Endodermal cell (in vitro differentiated cells): Measurements from ENCODE around the gene AMN1. TPM values are rescaled to one million over a fixed set of nuclear protein-coding genes. Genes with fewer than 3 reads are reported as not detected.
A peak's percentile ranks its signal among the peaks of the same experiment; 100 is the strongest.

Experiments
- DNase-seq: peaks from one replicate; pipeline ENCODE4 v3.0.0-alpha.2; 2017
- H3K27ac ChIP-seq: 2 replicates; pipeline ENCODE4 v1.5.1; 2013; ENCODE audit warnings: mild to moderate bottlenecking, low read depth, low read length, moderate library complexity
- H3K27me3 ChIP-seq: 2 replicates; pipeline ENCODE4 v1.6.1; 2013; ENCODE audit warnings: mild to moderate bottlenecking, low read length, moderate library complexity; ENCODE audit not compliant: insufficient read depth, control insufficient read depth, poor library complexity, severe bottlenecking
- H3K36me3 ChIP-seq: 2 replicates; pipeline ENCODE4 v1.7.0; 2013; ENCODE audit warnings: mild to moderate bottlenecking, low read length, moderate library complexity; ENCODE audit not compliant: control insufficient read depth, insufficient read depth
- H3K4me1 ChIP-seq: one replicate; pipeline ENCODE4 v1.7.0; 2013; ENCODE audit warnings: low read length; ENCODE audit not compliant: control insufficient read depth, insufficient read depth
- H3K4me3 ChIP-seq: 2 replicates; pipeline ENCODE4 v1.5.1; 2013; ENCODE audit warnings: mild to moderate bottlenecking, low read length, moderate library complexity
- H3K9ac ChIP-seq: 2 replicates; pipeline ENCODE4 v1.6.1; 2013; ENCODE audit warnings: mild to moderate bottlenecking, low read length, moderate library complexity; ENCODE audit not compliant: poor library complexity, severe bottlenecking; ENCODE audit errors: extremely low read depth
- H3K9me3 ChIP-seq: 2 replicates; pipeline ENCODE4 v1.6.1; 2013; ENCODE audit warnings: mild to moderate bottlenecking, low read length, moderate library complexity; ENCODE audit not compliant: control insufficient read depth
- H3K27ac Mint-ChIP-seq: 2 replicates; pipeline ENCODE4 v1.8.0; 2020; ENCODE audit warnings: mixed read lengths
- H3K27me3 Mint-ChIP-seq: 2 replicates; pipeline ENCODE4 v1.8.0; 2021; ENCODE audit warnings: mild to moderate bottlenecking, mixed read lengths; ENCODE audit not compliant: insufficient read depth
- H3K36me3 Mint-ChIP-seq: 2 replicates; pipeline ENCODE4 v1.8.0; 2020; ENCODE audit warnings: low read depth, mixed read lengths
- H3K4me1 Mint-ChIP-seq: 2 replicates; pipeline ENCODE4 v1.8.0; 2020; ENCODE audit warnings: mixed read lengths
- H3K4me3 Mint-ChIP-seq: 2 replicates; pipeline ENCODE4 v1.8.0; 2020; ENCODE audit warnings: mild to moderate bottlenecking, moderate library complexity, mixed read lengths
- H3K9me3 Mint-ChIP-seq: 2 replicates; pipeline ENCODE4 v1.8.0; 2020; ENCODE audit warnings: mild to moderate bottlenecking, mixed read lengths
- CTCF ChIP-seq: fragments of 200-600 bp; sonication (generic); conservative IDR thresholded peaks from 2 replicates; pipeline ENCODE4 v1.5.0; 2021; ENCODE audit warnings: antibody characterized with exemption, mild to moderate bottlenecking
- WGBS, 2 experiments: methylation state at CpG; one replicate each; pipeline versions ENCODE4 v1.1.5 to v1.1.7; 2013; ENCODE audit warnings: missing lambda C conversion rate in 2 of 2, mixed read lengths in 1 of 2; ENCODE audit not compliant: insufficient coverage in 1 of 2, insufficient read length in 1 of 2; 5-methylcytosine and 5-hydroxymethylcytosine counted together
- total RNA-seq, 2 donors: library from RNA; stranded (reverse); fragmentation: NEBNext Ultra II Directional in 1 of 2; extraction: Animal tissue kit (Norgen Biotek cat#: 25700) in 1 of 2; gene quantifications; 2 replicates in 1 of 2; 3 replicates in 1 of 2; pipeline ENCODE4 v1.2.1, GENCODE V29; 2021

AMN1 gene
- total RNA-seq, 2 donors from 2014 or later = 12.5 to 15.2 TPM

GRCh38 chr12:31728289-31728916, 418 bp downstream of the AMN1 start:
- H3K36me3 ChIP-seq = no peaks in the 10 kb centered on the region
- H3K9me3 Mint-ChIP-seq = peaks cover 11% of the 10 kb centered on the region
- H3K27me3 ChIP-seq = no peaks in the 10 kb centered on the region
- TF ChIP-seq CTCF = no peak
- peak overlapping the region; percentile 83 for H3K4me3 Mint-ChIP-seq
- no peak for DNase-seq
- H3K27ac Mint-ChIP-seq = peak overlapping the region; percentile 98
- H3K9ac ChIP-seq = peak overlapping the region; percentile 59
- WGBS, 2 experiments = 3% methylated on average over 21 of the region's 22 CpGs; no CpG with 5 or more reads in 1 of the 2 experiments
- H3K9me3 ChIP-seq = peaks cover 9% of the 10 kb centered on the region
- H3K36me3 Mint-ChIP-seq = peaks cover 2% of the 10 kb centered on the region
- H3K4me1 Mint-ChIP-seq = peaks cover 34% of the 10 kb centered on the region
- no peaks in the 10 kb centered on the region for H3K4me1 ChIP-seq
- H3K4me3 ChIP-seq = peak overlapping the region; percentile 95
- H3K27me3 Mint-ChIP-seq = no peaks in the 10 kb centered on the region
- H3K27ac ChIP-seq = peak overlapping the region; percentile 62

- TF ChIP-seq CTCF = no peak
- H3K4me1 ChIP-seq = no peaks in the 10 kb centered on the region
- no peaks in the 10 kb centered on the region for H3K36me3 ChIP-seq
- Mint-ChIP-seq H3K27me3 (no peaks in the 10 kb centered on the region), H3K27ac (no peak overlapping the region), H3K4me1 (peaks cover 32% of the 10 kb centered on the region), H3K36me3 (peaks cover 2% of the 10 kb centered on the region), H3K4me3 (no peak overlapping the region), H3K9me3 (peaks cover 11% of the 10 kb centered on the region)
- H3K9me3 ChIP-seq = peaks cover 9% of the 10 kb centered on the region
- no peak overlapping the region for H3K4me3 ChIP-seq
- H3K27me3 ChIP-seq = no peaks in the 10 kb centered on the region
- DNase-seq = no peak
- 90 to 97% methylated on average over 2 of the region's 2 CpGs for WGBS, 2 experiments
- no peak overlapping the region for H3K9ac ChIP-seq
- H3K27ac ChIP-seq = no peak overlapping the region
Observed at GRCh38 chr12:31727192-31727591, 1.6 kb downstream of the AMN1 start.

GRCh38 chr12:31726575-31726974, 2.2 kb downstream of the AMN1 start:
- Mint-ChIP-seq H3K4me1 (peaks cover 28% of the 10 kb centered on the region), H3K27ac (no peak overlapping the region), H3K36me3 (peaks cover 2% of the 10 kb centered on the region), H3K9me3 (peaks cover 11% of the 10 kb centered on the region), H3K27me3 (no peaks in the 10 kb centered on the region), H3K4me3 (no peak overlapping the region)
- Histone ChIP-seq H3K4me3 (no peak overlapping the region), H3K9me3 (peaks cover 9% of the 10 kb centered on the region), H3K27me3 (no peaks in the 10 kb centered on the region), H3K9ac (no peak overlapping the region), H3K4me1 (no peaks in the 10 kb centered on the region), H3K27ac (no peak overlapping the region), H3K36me3 (no peaks in the 10 kb centered on the region)
- TF ChIP-seq CTCF = no peak
- DNase-seq = no peak
